SU-DHL-6 (cell line): ENCODE results near the gene CRYBA4.

Experiments used
- H2AFZ ChIP-seq: fragments of 200-600 bp; sonication (generic); 2 replicates; pipeline ENCODE4 v1.6.1; 2014; ENCODE audit warnings: low read depth, mild to moderate bottlenecking, moderate library complexity, mixed read lengths, antibody characterized with exemption, low read length; ENCODE audit not compliant: severe bottlenecking
- H3F3A ChIP-seq: fragments of 200-600 bp; shearing (Covaris generic); 2 replicates; pipeline ENCODE4 v1.6.0; 2016; ENCODE audit warnings: antibody characterized with exemption, mild to moderate bottlenecking; ENCODE audit not compliant: insufficient read depth
- H3K27ac ChIP-seq: fragments of 200-600 bp; sonication (generic); 2 replicates; pipeline ENCODE4 v1.5.1; 2016; ENCODE audit warnings: low read depth, mild to moderate bottlenecking, low read length, moderate library complexity, mixed read lengths
- H3K27me3 ChIP-seq: fragments of 200-600 bp; sonication (generic), shearing (Covaris generic); 2 replicates; pipeline ENCODE4 v1.6.0; 2014; ENCODE audit warnings: mild to moderate bottlenecking, low read length
- H3K36me3 ChIP-seq: fragments of 200-600 bp; sonication (generic); 2 replicates; pipeline ENCODE4 v1.6.1; 2014; ENCODE audit warnings: mild to moderate bottlenecking, low read length, mixed read lengths
- H3K4me2 ChIP-seq: fragments of 300-600, 200-600 bp; shearing (Covaris generic), sonication (generic); 2 replicates; pipeline ENCODE4 v1.6.0; 2014; ENCODE audit warnings: low read length, low read depth, mild to moderate bottlenecking; ENCODE audit not compliant: poor library complexity, severe bottlenecking
- H3K4me3 ChIP-seq: fragments of 200-600 bp; sonication (generic); 2 replicates; pipeline ENCODE4 v1.5.1; 2014; ENCODE audit warnings: antibody characterized with exemption, low read length, mild to moderate bottlenecking, mixed read lengths; ENCODE audit not compliant: insufficient read depth, poor library complexity, severe bottlenecking
- H3K79me2 ChIP-seq: fragments of 200-600 bp; sonication (generic); 2 replicates; pipeline ENCODE4 v1.6.1; 2014; ENCODE audit warnings: mild to moderate bottlenecking, low read length, moderate library complexity; ENCODE audit not compliant: insufficient read depth
- H3K9ac ChIP-seq: fragments of 200-600 bp; sonication (generic); 2 replicates; pipeline ENCODE4 v1.7.0; 2014; ENCODE audit warnings: mild to moderate bottlenecking, low read length
- H3K9me2 ChIP-seq: fragments of 200-600 bp; sonication (generic); replicated peaks from 2 replicates; pipeline ENCODE4 v1.6.1; 2014; ENCODE audit warnings: low read length; ENCODE audit not compliant: insufficient read depth
- H3K9me3 ChIP-seq: fragments of 200-600 bp; sonication (generic); 2 replicates; pipeline ENCODE4 v1.6.1; 2014; ENCODE audit warnings: low read length, mixed read lengths; ENCODE audit not compliant: insufficient read depth
- H4K20me1 ChIP-seq: fragments of 200-600 bp; sonication (generic); 2 replicates; pipeline ENCODE4 v1.6.1; 2014; ENCODE audit warnings: low read depth, mild to moderate bottlenecking, antibody characterized with exemption, low read length, moderate library complexity, mixed read lengths
- EZH2phosphoT487 ChIP-seq: fragments of 200-600 bp; sonication (generic), shearing (Covaris generic); conservative IDR thresholded peaks from 2 replicates; pipeline ENCODE4 v1.6.1; 2018; ENCODE audit warnings: mild to moderate bottlenecking, antibody characterized with exemption, low read length, moderate library complexity, mixed read lengths
- TF ChIP-seq, protein P1 (sequence below): fragments of 200-600 bp; sonication (generic); IDR thresholded peaks from one replicate; pipeline ENCODE4 v1.5.1; 2017; ENCODE audit warnings: antibody characterized with exemption, mild to moderate bottlenecking, low read length, moderate library complexity; ENCODE audit not compliant: insufficient read depth, poor library complexity, severe bottlenecking

Gene CRYBA4

DNA sequence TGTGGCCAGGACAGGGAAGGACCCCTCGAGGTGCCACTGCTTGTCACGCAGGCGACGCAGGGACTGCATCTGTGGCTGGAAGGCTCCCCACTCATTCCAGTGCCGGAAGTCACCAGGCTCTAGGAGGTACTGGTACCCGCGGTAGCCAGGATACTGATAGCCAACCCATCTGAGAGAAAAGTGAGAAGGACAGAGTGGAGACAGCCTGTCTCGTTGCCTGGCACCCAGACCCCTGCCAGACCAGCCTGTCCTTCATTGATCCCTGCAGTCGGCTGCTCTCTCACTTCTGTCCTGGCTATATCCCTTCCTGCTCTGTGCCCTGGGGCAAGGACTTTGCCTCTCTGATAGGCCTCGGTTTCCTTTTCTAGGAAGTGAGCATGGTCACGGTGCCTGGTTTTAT, 22.3 kb upstream of the CRYBA4 start:
- Histone ChIP-seq H3K27me3 (no peaks in the 10 kb centered on the region), H3K27ac (no peak overlapping the region)

DNA sequence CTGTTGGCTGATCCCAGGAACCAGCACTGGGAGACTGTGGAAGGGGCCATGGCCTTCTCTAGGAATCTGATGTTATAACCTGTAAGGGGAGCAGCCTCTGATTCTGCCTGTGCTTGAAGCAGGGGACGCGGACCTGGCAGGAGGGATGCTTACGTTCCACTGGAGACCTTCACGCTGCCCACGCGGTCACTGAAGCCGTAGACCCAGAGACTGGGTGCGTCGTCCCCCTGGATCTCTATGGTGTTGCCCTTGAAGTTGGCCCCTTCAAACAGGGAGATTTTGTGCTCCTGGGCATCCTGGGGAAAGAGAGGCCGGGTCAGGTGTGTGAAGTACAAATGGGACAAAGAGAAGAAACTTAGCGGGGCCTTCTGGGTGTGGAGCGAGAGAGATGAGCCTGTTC, 20.0 kb upstream of the CRYBA4 start:
- Histone ChIP-seq H3K27me3 (no peaks in the 10 kb centered on the region), H3K4me3 (no peak overlapping the region), H3K9me3 (no peaks in the 10 kb centered on the region), H3K79me2 (no peaks in the 10 kb centered on the region), H3K9ac (no peak overlapping the region), H3K27ac (no peak overlapping the region), H3F3A (no peaks in the 10 kb centered on the region), H3K9me2 (no peaks in the 10 kb centered on the region), H3K36me3 (no peaks in the 10 kb centered on the region), H4K20me1 (no peaks in the 10 kb centered on the region), H2AFZ (no peak overlapping the region), H3K4me2 (no peak overlapping the region)
- TF ChIP-seq, protein P1, sequence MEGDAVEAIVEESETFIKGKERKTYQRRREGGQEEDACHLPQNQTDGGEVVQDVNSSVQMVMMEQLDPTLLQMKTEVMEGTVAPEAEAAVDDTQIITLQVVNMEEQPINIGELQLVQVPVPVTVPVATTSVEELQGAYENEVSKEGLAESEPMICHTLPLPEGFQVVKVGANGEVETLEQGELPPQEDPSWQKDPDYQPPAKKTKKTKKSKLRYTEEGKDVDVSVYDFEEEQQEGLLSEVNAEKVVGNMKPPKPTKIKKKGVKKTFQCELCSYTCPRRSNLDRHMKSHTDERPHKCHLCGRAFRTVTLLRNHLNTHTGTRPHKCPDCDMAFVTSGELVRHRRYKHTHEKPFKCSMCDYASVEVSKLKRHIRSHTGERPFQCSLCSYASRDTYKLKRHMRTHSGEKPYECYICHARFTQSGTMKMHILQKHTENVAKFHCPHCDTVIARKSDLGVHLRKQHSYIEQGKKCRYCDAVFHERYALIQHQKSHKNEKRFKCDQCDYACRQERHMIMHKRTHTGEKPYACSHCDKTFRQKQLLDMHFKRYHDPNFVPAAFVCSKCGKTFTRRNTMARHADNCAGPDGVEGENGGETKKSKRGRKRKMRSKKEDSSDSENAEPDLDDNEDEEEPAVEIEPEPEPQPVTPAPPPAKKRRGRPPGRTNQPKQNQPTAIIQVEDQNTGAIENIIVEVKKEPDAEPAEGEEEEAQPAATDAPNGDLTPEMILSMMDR, result no peak
- TF ChIP-seq EZH2phosphoT487, result no peak

More for the DNA sequence above, 22.3 kb upstream of the CRYBA4 start:
- Histone ChIP-seq H3K79me2 (no peaks in the 10 kb centered on the region), H4K20me1 (no peaks in the 10 kb centered on the region), H2AFZ (no peak overlapping the region), H3F3A (no peaks in the 10 kb centered on the region), H3K9ac (no peak overlapping the region), H3K36me3 (no peaks in the 10 kb centered on the region), H3K4me2 (no peak overlapping the region), H3K9me2 (no peaks in the 10 kb centered on the region), H3K4me3 (no peak overlapping the region), H3K9me3 (no peaks in the 10 kb centered on the region)
- no peak for TF ChIP-seq EZH2phosphoT487
- TF ChIP-seq, protein P1, result no peak

DNA sequence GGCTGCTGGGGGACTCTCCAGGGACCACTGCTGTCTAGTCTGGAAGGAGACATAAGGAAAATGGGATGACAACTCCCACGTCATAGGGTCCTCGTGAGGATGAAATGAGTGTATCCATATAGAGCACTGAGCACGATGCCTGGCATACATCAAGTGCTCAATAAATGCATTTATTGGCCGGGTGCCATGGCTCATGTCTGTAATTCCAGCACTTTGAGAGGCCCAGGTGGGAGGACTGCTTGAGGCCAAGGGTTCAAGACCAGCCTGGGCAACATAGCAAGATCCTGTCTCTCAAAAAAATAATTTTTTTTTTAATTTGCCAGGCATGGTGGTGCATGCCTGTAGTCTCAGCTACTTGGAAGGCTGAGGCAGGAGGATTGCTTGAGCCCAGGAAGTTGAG, 19.6 kb upstream of the CRYBA4 start:
- no peak overlapping the region for H3K4me2 ChIP-seq
- no peak overlapping the region for H3K27ac ChIP-seq
- no peaks in the 10 kb centered on the region for H3F3A ChIP-seq
- no peak overlapping the region for H3K9ac ChIP-seq
- TF ChIP-seq, protein P1, result no peak
- no peak for TF ChIP-seq EZH2phosphoT487
- no peak overlapping the region for H2AFZ ChIP-seq
- H3K4me3 ChIP-seq, result no peak overlapping the region
- no peaks in the 10 kb centered on the region for H4K20me1 ChIP-seq
- no peaks in the 10 kb centered on the region for H3K79me2 ChIP-seq
- no peaks in the 10 kb centered on the region for H3K9me3 ChIP-seq
- H3K9me2 ChIP-seq, result no peaks in the 10 kb centered on the region
- no peaks in the 10 kb centered on the region for H3K27me3 ChIP-seq
- H3K36me3 ChIP-seq, result no peaks in the 10 kb centered on the region
